Left lung (tissue), 10 donors: ENCODE results near the gene PCSK5. TPM values are rescaled to one million over a fixed set of nuclear protein-coding genes. Genes with fewer than 3 reads are reported as not detected.

Experiments used
- ATAC-seq: fragments of 200-7000 bp; cut with Tn5 transposase; one replicate; pipeline ENCODE4 v1.9.1; 2020; ENCODE audit warnings: moderate library complexity
- DNase-seq, 4 donors: peaks; one replicate each; pipeline ENCODE4 v3.0.0-alpha.2; 2013 to 2020
- H3K27ac ChIP-seq, 2 donors: fragments of 200-600 bp; sonication (generic) in 1 of 2; one replicate each; pipeline versions ENCODE4 v1.5.0 to v1.8.0; 2020 to 2021
- H3K27me3 ChIP-seq, 2 donors: fragments of 200-600 bp; sonication (generic) in 1 of 2; one replicate each; pipeline versions ENCODE4 v1.5.0 to v1.8.0; 2020 to 2021
- H3K36me3 ChIP-seq, 2 donors: fragments of 200-600 bp; sonication (generic) in 1 of 2; one replicate each; pipeline versions ENCODE4 v1.5.0 to v1.8.0; 2020 to 2021
- H3K4me1 ChIP-seq, 2 donors: fragments of 200-600 bp; one replicate each; pipeline ENCODE4 v1.8.0; 2021
- H3K4me3 ChIP-seq, 2 donors: fragments of 200-600 bp; sonication (generic) in 1 of 2; one replicate each; pipeline versions ENCODE4 v1.5.0 to v1.8.0; 2020 to 2021; ENCODE audit warnings: mild to moderate bottlenecking in 1 of 2
- H3K9me3 ChIP-seq, 2 donors: fragments of 200-600 bp; sonication (generic) in 1 of 2; one replicate each; pipeline versions ENCODE4 v1.5.0 to v1.8.0; 2020 to 2021
- CTCF ChIP-seq, 2 donors: fragments of 200-600 bp; sonication (generic) in 1 of 2; IDR thresholded peaks; one replicate each; pipeline versions ENCODE4 v1.5.0 to v1.8.0; 2021; ENCODE audit warnings: antibody characterized with exemption in 2 of 2
- intact Hi-C, 2 donors: fragments of 100-400 bp; cut with DNase I; formaldehyde crosslinking; loops; one replicate each; pipeline versions ENCODE4 v1.11.2 to v1.14.2; 2022
- polyA plus RNA-seq, 6 donors: library from polyadenylated mRNA; unstranded; fragments of 120-200 nt; gene quantifications; one replicate each; pipeline ENCODE4 v1.2.1, GENCODE V29; 2013; ENCODE audit not compliant: insufficient read length in 6 of 6
- total RNA-seq, 2 donors: library from RNA; stranded (reverse); fragmentation: NEBNext Ultra II Directional; extraction: Animal tissue kit (Norgen Biotek cat#: 25700); gene quantifications; one replicate each; pipeline ENCODE4 v1.2.1, GENCODE V29; 2021
- donor health status: DM: no; HTN: yes; CAD: no.
- donor health status: DM: no; HTN: no; CAD: no.

PCSK5 gene
- total and polyA plus RNA-seq, 8 donors = 6.8 to 20.3 (median 11.3) TPM

GRCh38 chr9:76151267-76151666 lies 260.8 kb downstream of the PCSK5 start:
- Histone ChIP-seq H3K27me3 (no peaks in the 10 kb centered on the region), H3K27ac (no peak overlapping the region), H3K4me3 (no peak overlapping the region), H3K36me3 (no peaks in the 10 kb centered on the region), H3K9me3 (no peaks in the 10 kb centered on the region), H3K4me1 (peaks cover 0 to 7% of the 10 kb centered on the region in 2 donors)
- DNase-seq (no peak), ATAC-seq (no peak)
- TF ChIP-seq CTCF (IDR thresholded peaks at IDR 0.05) = no peak
- intact Hi-C loops = no loop called here

- TF ChIP-seq CTCF (IDR thresholded peaks at IDR 0.05) = no peak
- Histone ChIP-seq H3K27ac (no peak overlapping the region), H3K4me1 (peaks cover 0 to 7% of the 10 kb centered on the region in 2 donors), H3K36me3 (no peaks in the 10 kb centered on the region), H3K9me3 (no peaks in the 10 kb centered on the region), H3K4me3 (no peak overlapping the region), H3K27me3 (no peaks in the 10 kb centered on the region)
- ATAC-seq = no peak
- no peak for DNase-seq
- intact Hi-C loops = no loop called here
These were observed 262.9 kb downstream of the PCSK5 start for GRCh38 chr9:76153339-76153738.

GRCh38 chr9:76153902-76154629 lies 263.6 kb downstream of the PCSK5 start:
- H3K4me1 ChIP-seq = peaks cover 0 to 7% of the 10 kb centered on the region in 2 donors
- no peaks in the 10 kb centered on the region for H3K27me3 ChIP-seq
- H3K27ac ChIP-seq = no peak overlapping the region
- peak; percentile 66 for ATAC-seq
- intact Hi-C loops = no loop called here
- DNase-seq = no peak
- no peaks in the 10 kb centered on the region for H3K36me3 ChIP-seq
- H3K4me3 ChIP-seq = no peak overlapping the region
- no peak for TF ChIP-seq CTCF (IDR thresholded peaks at IDR 0.05)
- H3K9me3 ChIP-seq = no peaks in the 10 kb centered on the region

GRCh38 chr9:76155361-76155760 lies 264.9 kb downstream of the PCSK5 start:
- no peaks in the 10 kb centered on the region for H3K4me1 ChIP-seq
- H3K4me3 ChIP-seq = no peak overlapping the region
- DNase-seq (no peak), ATAC-seq (no peak)
- H3K36me3 ChIP-seq = peaks cover 0 to 8% of the 10 kb centered on the region in 2 donors
- no peak overlapping the region for H3K27ac ChIP-seq
- no peaks in the 10 kb centered on the region for H3K9me3 ChIP-seq
- intact Hi-C loops = no loop called here
- H3K27me3 ChIP-seq = no peaks in the 10 kb centered on the region
- TF ChIP-seq CTCF (IDR thresholded peaks at IDR 0.05) = no peak

GRCh38 chr9:76158713-76159112 lies 268.2 kb downstream of the PCSK5 start:
- ATAC-seq (no peak), DNase-seq (no peak)
- intact Hi-C loops = no loop called here
- TF ChIP-seq CTCF (IDR thresholded peaks at IDR 0.05) = no peak
- Histone ChIP-seq H3K4me1 (no peaks in the 10 kb centered on the region), H3K9me3 (no peaks in the 10 kb centered on the region), H3K36me3 (peaks cover 0 to 19% of the 10 kb centered on the region in 2 donors), H3K27me3 (no peaks in the 10 kb centered on the region), H3K4me3 (no peak overlapping the region), H3K27ac (no peak overlapping the region)
